VCaP (cell line): ENCODE measurements around the gene RNASEH2B.

Source experiments
- H3K27ac ChIP-seq: fragments of 450-650 bp; 2 replicates; pipeline ENCODE4 v1.5.1; 2017
- CTCF ChIP-seq: fragments of 450-650 bp; conservative IDR thresholded peaks from 2 replicates; pipeline ENCODE4 v1.5.1; 2017; ENCODE audit warnings: mild to moderate bottlenecking, moderate library complexity

Gene RNASEH2B, protein sequence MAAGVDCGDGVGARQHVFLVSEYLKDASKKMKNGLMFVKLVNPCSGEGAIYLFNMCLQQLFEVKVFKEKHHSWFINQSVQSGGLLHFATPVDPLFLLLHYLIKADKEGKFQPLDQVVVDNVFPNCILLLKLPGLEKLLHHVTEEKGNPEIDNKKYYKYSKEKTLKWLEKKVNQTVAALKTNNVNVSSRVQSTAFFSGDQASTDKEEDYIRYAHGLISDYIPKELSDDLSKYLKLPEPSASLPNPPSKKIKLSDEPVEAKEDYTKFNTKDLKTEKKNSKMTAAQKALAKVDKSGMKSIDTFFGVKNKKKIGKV

DNA sequence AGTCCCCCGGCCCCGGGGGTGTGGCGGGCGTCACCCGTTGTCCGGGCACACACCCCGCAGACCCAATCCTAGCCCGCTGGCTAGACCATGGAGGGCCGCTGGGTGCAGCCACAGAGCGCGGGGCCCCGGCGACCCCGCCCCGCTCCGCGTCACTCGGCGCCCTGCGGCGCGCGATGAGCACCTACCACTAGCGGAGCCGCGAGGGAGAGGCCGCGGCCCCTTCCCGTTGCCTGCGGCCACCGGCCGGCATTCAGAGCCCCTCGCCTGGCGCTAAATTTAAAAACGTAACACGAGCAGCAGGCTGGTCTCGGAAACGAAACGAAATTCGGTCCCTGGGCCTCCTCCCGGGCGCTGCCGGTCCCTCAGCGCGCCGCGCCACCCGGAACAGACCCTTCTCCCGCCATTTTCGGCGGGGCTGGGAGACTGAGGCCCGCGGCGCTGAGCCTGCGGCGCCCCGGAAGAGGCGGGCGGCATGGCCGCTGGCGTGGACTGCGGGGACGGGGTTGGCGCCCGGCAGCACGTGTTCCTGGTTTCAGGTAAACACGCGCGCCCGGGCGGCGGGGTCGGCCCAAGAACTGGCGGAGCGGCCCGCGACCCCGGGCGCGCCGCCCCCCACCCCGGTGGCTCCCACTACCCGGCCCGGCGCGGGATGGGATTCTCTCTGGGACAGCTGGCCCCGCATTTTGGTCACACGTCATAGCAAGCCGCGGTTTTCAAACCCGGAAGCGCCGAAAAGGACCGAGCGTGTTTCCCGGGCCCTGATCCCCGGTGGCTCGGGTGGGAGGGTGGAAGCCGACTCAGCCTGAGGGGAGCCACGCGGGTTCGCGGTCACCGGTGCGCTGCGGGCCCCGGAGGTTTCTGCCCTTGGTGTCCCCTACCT, at the start of gene RNASEH2B:
TSS of gene RNASEH2B (plus strand) at position 187 of the 880 bp plus-strand sequence. CDS start at position 473, 286 bp downstream.
- TF ChIP-seq CTCF, result no peak
- H3K27ac ChIP-seq, result peak within 1 kb of the TSS; percentile 90

DNA sequence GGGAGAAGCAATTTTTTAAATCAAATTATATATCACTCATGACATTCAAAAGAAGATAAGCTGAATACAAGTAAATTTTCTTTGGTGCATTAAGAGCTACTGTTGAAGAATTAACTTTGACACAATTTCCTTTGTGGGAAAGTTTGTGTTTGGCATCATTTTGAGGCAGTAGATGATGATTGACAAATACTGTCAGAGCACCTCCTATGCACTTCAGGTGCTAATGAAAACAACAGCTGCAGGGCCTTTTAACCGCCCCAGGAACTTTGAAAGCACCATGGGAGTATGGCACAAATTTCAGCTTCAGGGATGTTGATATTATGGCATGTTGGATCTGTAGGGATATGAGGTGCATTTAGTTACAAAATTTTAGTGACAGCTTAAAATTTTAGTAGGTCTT, 45.1 kb upstream of the RNASEH2B start:
- no peak overlapping the region for H3K27ac ChIP-seq
- no peak for TF ChIP-seq CTCF

DNA sequence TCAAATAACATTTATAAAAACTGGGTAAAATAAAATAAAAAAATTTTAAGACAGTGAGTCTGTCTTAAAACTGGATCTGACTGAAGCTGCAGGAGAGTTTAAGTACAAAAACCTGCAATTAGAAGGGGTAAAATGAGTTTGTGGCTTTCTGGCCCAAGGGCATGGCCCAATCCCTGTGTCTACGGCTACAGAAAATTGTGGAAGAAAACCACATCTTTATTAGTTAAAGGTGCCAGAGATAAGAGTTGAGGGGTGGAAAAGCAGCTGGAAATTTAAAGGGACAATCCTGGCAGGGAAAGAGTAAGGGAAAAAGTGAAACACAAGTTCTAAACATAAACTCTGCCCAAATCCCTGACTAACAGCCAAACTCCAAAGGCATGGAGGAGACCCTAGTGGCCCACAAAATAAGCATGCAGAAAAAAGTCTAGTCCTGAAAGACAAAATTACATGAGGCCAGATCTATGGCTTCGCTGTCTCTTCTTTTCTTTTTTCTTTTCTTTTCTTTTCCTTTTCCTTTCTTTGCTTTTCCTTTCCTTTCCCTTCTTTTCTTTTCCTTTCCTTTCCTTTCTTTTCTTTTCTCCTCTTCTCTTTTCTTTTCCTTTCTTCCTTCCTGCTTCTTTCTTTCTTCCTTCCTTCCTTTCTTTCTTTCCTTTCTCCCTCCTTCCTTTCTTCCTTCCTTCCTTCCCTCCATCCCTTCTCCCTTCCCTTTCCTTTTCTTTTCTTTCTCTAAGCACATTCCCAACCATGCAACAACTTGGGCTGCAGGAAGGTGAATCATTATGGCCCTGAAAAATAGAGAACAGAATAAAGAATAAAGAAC, 42.6 kb upstream of the RNASEH2B start:
- no peak for TF ChIP-seq CTCF
- H3K27ac ChIP-seq, result no peak overlapping the region

GRCh38 chr13:50867637-50867945, 42.0 kb upstream of the RNASEH2B start:
- no peak overlapping the region for H3K27ac ChIP-seq
- no peak for TF ChIP-seq CTCF

GRCh38 chr13:50871405-50871804, 38.2 kb upstream of the RNASEH2B start:
- TF ChIP-seq CTCF, result no peak
- H3K27ac ChIP-seq, result no peak overlapping the region

GRCh38 chr13:50873467-50873866, 36.1 kb upstream of the RNASEH2B start:
- no peak overlapping the region for H3K27ac ChIP-seq
- TF ChIP-seq CTCF, result no peak

- no peak overlapping the region for H3K27ac ChIP-seq
- TF ChIP-seq CTCF, result no peak
These were observed 35.6 kb upstream of the RNASEH2B start for GRCh38 chr13:50873991-50874390.
